NCI-H460 (cell line): ENCODE measurements around the gene RASL11A. TPM values are rescaled to one million over a fixed set of nuclear protein-coding genes. Genes with fewer than 3 reads are reported as not detected.

Experiments used
- small RNA-seq, 2 experiments: library from RNA; depleted of rRNA; stranded (forward); fragments of <200 nt; gene quantifications; one replicate each; pipeline ENCODE3, GENCODE V24; 2014
- total RNA-seq: library from RNA; depleted of rRNA; stranded (reverse); fragments of >200 nt; shearing (Covaris generic); gene quantifications from 2 replicates; pipeline ENCODE4 v1.2.3, GENCODE V29; 2014; rRNA removed

RASL11A gene
- total RNA-seq, 1 experiment from 2014 or later: 1.9 TPM

Small RNAs within 50 kb of the gene (small RNA-seq; reads per million reads assigned to genes)
- gene SNORA27 (0 reads per million in 2 experiments), gene SNORD102 (0 reads per million in 2 experiments)

Other genes starting within 250 kb of the RASL11A start
- 16.7 and 20.3 TPM in 2 replicates for gene USP12, start 99.0 kb upstream of the RASL11A start, total RNA-seq
- 1,438 and 1,486 TPM in 2 replicates for gene RPL21, start 19.3 kb upstream of the RASL11A start, total RNA-seq
- gene GTF3A, start 153.8 kb downstream of the RASL11A start, total RNA-seq: 189 and 193 TPM in 2 replicates
- 67.2 and 87.9 TPM in 2 replicates for gene MTIF3, start 179.7 kb downstream of the RASL11A start, total RNA-seq